ENCODE data around the gene PRDM16.

GRCh38 chr1:3022976-3023375, 46.0 kb upstream of the PRDM16 start:
- TF ChIP-seq CTCF (conservative IDR thresholded peaks at IDR 0.05; ENCODE audit: low read length) (no peak), EZH2phosphoT487 (IDR thresholded peaks at IDR 0.05; ENCODE audit: borderline replicate concordance, low read depth, low read length) (no peak)
